ENCODE measurements around the gene ASPN.

- TF ChIP-seq SP1 (IDR thresholded peaks at IDR 0.05), result no peak
- TF ChIP-seq SUZ12 (IDR thresholded peaks at IDR 0.05), result no peak
- no peak for TF ChIP-seq FOXK2 (IDR thresholded peaks at IDR 0.05)
- no peak for TF ChIP-seq ZNF384 (IDR thresholded peaks at IDR 0.05)
- no peak for TF ChIP-seq NFRKB (IDR thresholded peaks at IDR 0.05)
- TF ChIP-seq TARDBP (IDR thresholded peaks at IDR 0.05), result no peak
- no peak for TF ChIP-seq LEF1 (IDR thresholded peaks at IDR 0.05; ENCODE audit: borderline replicate concordance)
- TF ChIP-seq HDGF (IDR thresholded peaks at IDR 0.05; ENCODE audit: borderline replicate concordance), result no peak
- TF ChIP-seq ARNT (IDR thresholded peaks at IDR 0.05), result no peak
- TF ChIP-seq BHLHE40 (IDR thresholded peaks at IDR 0.05; ENCODE audit: borderline replicate concordance), result no peak
Observed at GRCh38 chr9:92496396-92497176, 14.3 kb upstream of the ASPN start.
